GM10248 (cell line): ENCODE measurements around the gene ZNF622.

Source experiments
- CTCF ChIA-PET: fragments of 300-600 bp; sonication (Branson Sonifier 250); formaldehyde crosslinking; extraction: SDS; loops from one replicate; lab custom pipeline; 2021; ENCODE audit warnings: antibody characterized with exemption; lab: Yijun Ruan, JAX
- POLR2A ChIA-PET: fragments of 350-650 bp; sonication (Branson Sonifier 250); formaldehyde crosslinking; extraction: SDS; loops from one replicate; lab custom pipeline; 2020; ENCODE audit warnings: antibody characterized with exemption; lab: Yijun Ruan, JAX
- DNase-seq: peaks from one replicate; pipeline ENCODE4 v3.0.0; 2012; ENCODE audit errors: extremely low spot score
- CTCF ChIP-seq: IDR thresholded peaks from 2 replicates; pipeline ENCODE4 v1.5.1; 2012; ENCODE audit warnings: mild to moderate bottlenecking, low read depth; ENCODE audit errors: extremely low read depth, missing control alignments, control extremely low read depth

The ZNF622 gene

DNA sequence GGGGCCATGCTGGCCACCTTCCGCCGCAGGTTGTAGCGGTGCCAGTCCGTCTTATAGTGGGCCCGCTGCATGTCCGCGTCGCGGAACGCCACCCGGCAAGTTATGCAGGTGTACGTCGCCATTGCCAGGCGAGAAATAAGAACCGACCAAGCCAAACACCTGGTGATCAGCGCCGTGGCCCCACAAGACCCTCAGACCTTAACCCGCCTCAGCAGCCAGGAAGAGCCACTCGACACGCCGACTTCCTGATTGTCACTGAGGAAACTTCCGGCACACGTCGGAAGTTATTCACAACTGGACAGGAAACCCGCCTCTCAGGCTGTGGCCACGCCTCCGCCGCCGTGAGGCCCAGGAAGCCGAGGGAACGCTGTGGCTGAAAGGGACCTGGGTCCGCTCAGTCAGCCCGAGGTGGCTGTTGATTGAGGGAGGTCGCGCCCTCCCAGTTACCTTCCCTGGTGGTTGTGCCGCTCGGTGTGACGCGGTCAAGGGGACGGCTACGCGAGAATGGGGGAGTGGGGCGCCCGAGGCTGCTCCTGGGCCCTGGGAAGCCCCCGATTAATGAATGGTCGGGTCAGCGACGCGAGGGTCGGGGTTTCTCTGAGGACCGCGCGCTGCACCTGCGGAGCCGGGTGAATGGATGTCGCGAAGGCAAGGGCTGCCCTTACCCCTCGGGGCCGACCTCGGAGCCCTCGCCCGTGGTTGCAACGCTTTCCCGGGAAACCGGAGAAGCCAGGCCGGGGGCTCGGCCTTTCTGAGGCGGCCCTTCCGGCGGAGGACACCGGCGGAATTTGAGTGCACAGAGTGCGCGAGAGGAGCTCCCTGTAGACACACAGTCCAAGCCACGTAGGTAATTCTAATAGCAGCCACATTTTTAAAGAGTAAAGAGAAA is at the start of gene ZNF622:
ZNF622 (minus strand) TSS at position 257 of the 889 bp plus-strand sequence; CDS start at position 122, 135 bp downstream.
- TF ChIP-seq CTCF = no peak
- peak; percentile 87 for DNase-seq
- CTCF ChIA-PET = interaction anchor here (1.7 to 7.0 kb wide), 3 partner anchors 10 to 18 kb away, joined by 4 to 71 read pairs (median 10); no protein-coding TSS in a partner anchor
- POLR2A ChIA-PET = no interaction called here

DNA sequence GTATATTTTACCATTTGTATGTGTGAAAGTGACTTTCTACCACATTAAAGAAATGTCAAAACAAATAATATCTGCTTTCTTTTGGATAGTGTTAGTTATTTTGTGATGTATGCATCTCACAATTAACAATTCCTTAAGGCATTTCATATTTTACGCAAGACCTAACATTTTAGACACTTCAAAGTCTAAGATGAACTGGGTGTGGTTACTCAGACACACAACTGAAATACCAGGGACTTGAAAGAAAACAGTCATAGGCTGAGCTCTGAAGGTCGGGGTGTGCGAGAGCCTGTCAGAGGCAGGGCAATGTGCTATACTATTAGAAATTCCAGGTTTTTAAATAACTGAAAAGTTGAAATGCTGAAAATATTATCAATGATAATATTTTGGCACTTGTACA is 44.5 kb upstream of the ZNF622 start:
- ChIA-PET CTCF (interaction anchor here (0.9 kb wide), 1 partner anchor 36 kb away, joined by 3 read pairs; no protein-coding TSS in a partner anchor), POLR2A (no interaction called here)
- no peak for DNase-seq
- TF ChIP-seq CTCF = no peak

- CTCF ChIA-PET = interaction anchor here (0.9 kb wide), 1 partner anchor 35 kb away, joined by 3 read pairs; no protein-coding TSS in a partner anchor
- no peak for DNase-seq
- TF ChIP-seq CTCF = no peak
- POLR2A ChIA-PET = no interaction called here
These were observed 43.3 kb upstream of the ZNF622 start for GRCh38 chr5:16508730-16509531.

DNA sequence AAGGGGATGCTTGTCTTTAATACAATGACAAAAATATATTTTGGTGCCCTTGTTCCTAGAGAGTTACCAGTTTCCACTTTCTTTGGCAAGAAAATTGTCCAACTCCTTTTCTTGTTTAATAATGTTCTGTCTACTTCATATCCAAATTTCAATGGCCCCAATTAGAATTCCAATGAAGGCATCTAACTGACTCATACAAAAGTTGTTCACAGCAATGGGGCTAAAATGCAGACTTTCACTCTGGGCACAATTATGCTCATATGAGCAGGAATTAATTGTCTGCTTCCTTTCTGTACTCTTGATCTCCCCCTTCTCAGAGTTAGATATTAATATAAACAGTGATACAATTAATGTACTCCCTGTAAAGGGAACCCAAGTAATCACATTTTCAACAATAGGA is 42.1 kb upstream of the ZNF622 start:
- no peak for TF ChIP-seq CTCF
- POLR2A ChIA-PET = no interaction called here
- no peak for DNase-seq
- CTCF ChIA-PET = no interaction called here

DNA sequence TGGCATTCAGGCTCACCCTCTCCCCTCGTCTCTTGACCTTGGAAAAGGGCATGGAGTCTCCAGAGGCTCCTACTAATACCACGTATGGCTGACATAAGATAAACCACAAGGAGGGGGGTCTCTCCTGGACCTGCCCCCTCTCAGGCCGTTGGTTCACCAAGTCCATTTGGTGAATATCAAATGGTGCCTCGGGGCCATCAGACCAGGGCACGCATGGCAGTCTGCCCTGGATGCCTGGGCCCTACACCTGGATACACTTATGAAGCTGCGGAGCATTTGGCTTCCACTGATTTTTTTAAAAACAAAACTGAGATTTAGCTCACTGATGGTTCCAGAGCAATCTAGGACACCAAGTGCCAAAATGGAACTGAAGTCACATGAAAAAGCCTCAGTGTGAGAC is 40.3 kb upstream of the ZNF622 start:
- ChIA-PET POLR2A (no interaction called here), CTCF (interaction anchor here (0.8 to 2.1 kb wide), 3 partner anchors 16 to 45 kb away, joined by 3 to 7 read pairs (median 3); no protein-coding TSS in a partner anchor)
- TF ChIP-seq CTCF = no peak
- no peak for DNase-seq
